ENCODE measurements around the gene C20orf204. TPM values are rescaled to one million over a fixed set of nuclear protein-coding genes. Genes with fewer than 3 reads are reported as not detected.

The C20orf204 gene
- total and polyA plus RNA-seq, 5 donors from 2014 or later, result 0.89 to 6.0 (median 1.2) TPM; not detected in 1

- Histone ChIP-seq H3K27me3 (ENCODE audit: control insufficient read depth, insufficient read depth, low read length) (peaks cover 2% of the 10 kb centered on the region), H3K4me3 (ENCODE audit: low read depth, low read length) (no peak overlapping the region), H3K9me3 (ENCODE audit: control insufficient read depth in 2 of 2, low read length in 2 of 2) (no peaks in the 10 kb centered on the region), H3K27ac (ENCODE audit: insufficient read depth, low read length, poor library complexity, severe bottlenecking) (no peak overlapping the region), H3K36me3 (ENCODE audit: control insufficient read depth, insufficient read depth, low read length) (no peaks in the 10 kb centered on the region), H3K4me1 (ENCODE audit: control insufficient read depth, insufficient read depth, low read length, poor library complexity, severe bottlenecking) (peaks cover 9% of the 10 kb centered on the region)
- peaks cover 0 to 2% (median 0%) of the 10 kb centered on the region in 7 donors for H3K9me3 Mint-ChIP-seq
- H3K27me3 Mint-ChIP-seq, result peaks cover 18% of the 10 kb centered on the region
- H3K27ac Mint-ChIP-seq, result no peak overlapping the region
- H3K36me3 Mint-ChIP-seq, result no peaks in the 10 kb centered on the region
- peaks cover 0 to 16% (median 7%) of the 10 kb centered on the region in 4 donors for H3K4me1 Mint-ChIP-seq
- no peak overlapping the region for H3K4me3 Mint-ChIP-seq
- no peak for ATAC-seq (ENCODE audit: low read depth in 2 of 2)
- DNase-seq, result no peak
These were observed 20.1 kb downstream of the C20orf204 start for GRCh38 chr20:64055893-64056638.

- Mint-ChIP-seq H3K27ac (no peak overlapping the region), H3K4me3 (no peak overlapping the region), H3K4me1 (peaks cover 0 to 16% (median 7%) of the 10 kb centered on the region in 4 donors), H3K9me3 (peaks cover 0 to 2% (median 0%) of the 10 kb centered on the region in 7 donors), H3K27me3 (peaks cover 15% of the 10 kb centered on the region), H3K36me3 (no peaks in the 10 kb centered on the region)
- no peak for ATAC-seq (ENCODE audit: low read depth in 2 of 2)
- no peaks in the 10 kb centered on the region for H3K36me3 ChIP-seq (ENCODE audit: control insufficient read depth, insufficient read depth, low read length)
- H3K4me3 ChIP-seq (ENCODE audit: low read depth, low read length), result no peak overlapping the region
- DNase-seq, result no peak
- peaks cover 2% of the 10 kb centered on the region for H3K27me3 ChIP-seq (ENCODE audit: control insufficient read depth, insufficient read depth, low read length)
- peaks cover 9% of the 10 kb centered on the region for H3K4me1 ChIP-seq (ENCODE audit: control insufficient read depth, insufficient read depth, low read length, poor library complexity, severe bottlenecking)
- H3K9me3 ChIP-seq (ENCODE audit: control insufficient read depth in 2 of 2, low read length in 2 of 2), result no peaks in the 10 kb centered on the region
- H3K27ac ChIP-seq (ENCODE audit: insufficient read depth, low read length, poor library complexity, severe bottlenecking), result no peak overlapping the region
These were observed 20.6 kb downstream of the C20orf204 start for GRCh38 chr20:64056639-64056888.

- H3K36me3 ChIP-seq (ENCODE audit: control insufficient read depth, insufficient read depth, low read length), result no peaks in the 10 kb centered on the region
- Mint-ChIP-seq H3K27ac (no peak overlapping the region), H3K4me3 (peak overlapping the region in 3 of 4 donors; percentile 21 to 52 (median 41))
These were observed 21.1 kb downstream of the C20orf204 start for GRCh38 chr20:64056889-64057627.

GRCh38 chr20:64057628-64058498 lies 21.9 kb downstream of the C20orf204 start:
- H3K36me3 Mint-ChIP-seq, result no peaks in the 10 kb centered on the region
- peaks cover 0 to 22% (median 7%) of the 10 kb centered on the region in 4 donors for H3K4me1 Mint-ChIP-seq
- Histone ChIP-seq H3K4me3 (ENCODE audit: low read depth, low read length) (no peak overlapping the region), H3K36me3 (ENCODE audit: control insufficient read depth, insufficient read depth, low read length) (no peaks in the 10 kb centered on the region), H3K4me1 (ENCODE audit: control insufficient read depth, insufficient read depth, low read length, poor library complexity, severe bottlenecking) (peaks cover 15% of the 10 kb centered on the region), H3K27me3 (ENCODE audit: control insufficient read depth, insufficient read depth, low read length) (no peaks in the 10 kb centered on the region), H3K9me3 (ENCODE audit: control insufficient read depth in 2 of 2, low read length in 2 of 2) (no peaks in the 10 kb centered on the region), H3K27ac (ENCODE audit: insufficient read depth, low read length, poor library complexity, severe bottlenecking) (no peak overlapping the region)
- ATAC-seq (ENCODE audit: low read depth in 2 of 2) (peak; percentile 54 to 70), DNase-seq (peak; percentile 65 to 76 (median 70))
- peaks cover 0 to 2% (median 0%) of the 10 kb centered on the region in 7 donors for H3K9me3 Mint-ChIP-seq
- peak overlapping the region; percentile 41 to 69 (median 63) for H3K4me3 Mint-ChIP-seq
- H3K27me3 Mint-ChIP-seq, result peaks cover 8% of the 10 kb centered on the region
- H3K27ac Mint-ChIP-seq, result peak overlapping the region in 2 of 3 donors; percentile 46 to 52

More at GRCh38 chr20:64056889-64057627, 21.1 kb downstream of the C20orf204 start:
- Mint-ChIP-seq H3K4me1 (peaks cover 0 to 19% (median 7%) of the 10 kb centered on the region in 4 donors), H3K36me3 (no peaks in the 10 kb centered on the region), H3K27me3 (peaks cover 11% of the 10 kb centered on the region), H3K9me3 (peaks cover 0 to 2% (median 0%) of the 10 kb centered on the region in 7 donors)
- H3K4me1 ChIP-seq (ENCODE audit: control insufficient read depth, insufficient read depth, low read length, poor library complexity, severe bottlenecking), result peaks cover 9% of the 10 kb centered on the region
- ATAC-seq (ENCODE audit: low read depth in 2 of 2), result peak in 1 of 2 donors; percentile 15
- no peaks in the 10 kb centered on the region for H3K27me3 ChIP-seq (ENCODE audit: control insufficient read depth, insufficient read depth, low read length)
- no peak overlapping the region for H3K4me3 ChIP-seq (ENCODE audit: low read depth, low read length)
- no peak overlapping the region for H3K27ac ChIP-seq (ENCODE audit: insufficient read depth, low read length, poor library complexity, severe bottlenecking)
- no peaks in the 10 kb centered on the region for H3K9me3 ChIP-seq (ENCODE audit: control insufficient read depth in 2 of 2, low read length in 2 of 2)
- peak in 1 of 3 donors; percentile 56 for DNase-seq

- Mint-ChIP-seq H3K36me3 (no peaks in the 10 kb centered on the region), H3K9me3 (peaks cover 0 to 1% (median 0%) of the 10 kb centered on the region in 7 donors), H3K4me1 (peaks cover 0 to 19% (median 7%) of the 10 kb centered on the region in 4 donors), H3K27me3 (peaks cover 1% of the 10 kb centered on the region), H3K27ac (peak overlapping the region in 1 of 3 donors; percentile 46), H3K4me3 (peak overlapping the region in 1 of 4 donors; percentile 69)
- ATAC-seq (ENCODE audit: low read depth in 2 of 2) (no peak), DNase-seq (no peak)
- H3K27me3 ChIP-seq (ENCODE audit: control insufficient read depth, insufficient read depth, low read length), result no peaks in the 10 kb centered on the region
- H3K9me3 ChIP-seq (ENCODE audit: control insufficient read depth in 2 of 2, low read length in 2 of 2), result no peaks in the 10 kb centered on the region
- H3K4me3 ChIP-seq (ENCODE audit: low read depth, low read length), result no peak overlapping the region
- no peak overlapping the region for H3K27ac ChIP-seq (ENCODE audit: insufficient read depth, low read length, poor library complexity, severe bottlenecking)
- H3K4me1 ChIP-seq (ENCODE audit: control insufficient read depth, insufficient read depth, low read length, poor library complexity, severe bottlenecking), result peaks cover 21% of the 10 kb centered on the region
- H3K36me3 ChIP-seq (ENCODE audit: control insufficient read depth, insufficient read depth, low read length), result no peaks in the 10 kb centered on the region
These were observed 22.6 kb downstream of the C20orf204 start for GRCh38 chr20:64058536-64058935.

- H3K4me3 ChIP-seq (ENCODE audit: low read depth, low read length), result no peak overlapping the region
- H3K36me3 Mint-ChIP-seq, result no peaks in the 10 kb centered on the region
- no peaks in the 10 kb centered on the region for H3K27me3 Mint-ChIP-seq
- H3K27me3 ChIP-seq (ENCODE audit: control insufficient read depth, insufficient read depth, low read length), result no peaks in the 10 kb centered on the region
- H3K27ac ChIP-seq (ENCODE audit: insufficient read depth, low read length, poor library complexity, severe bottlenecking), result peak overlapping the region; percentile 51
- ATAC-seq (ENCODE audit: low read depth in 2 of 2) (no peak), DNase-seq (no peak)
- no peaks in the 10 kb centered on the region for H3K36me3 ChIP-seq (ENCODE audit: control insufficient read depth, insufficient read depth, low read length)
- H3K9me3 ChIP-seq (ENCODE audit: control insufficient read depth in 2 of 2, low read length in 2 of 2), result no peaks in the 10 kb centered on the region
- no peak overlapping the region for H3K27ac Mint-ChIP-seq
- H3K4me1 Mint-ChIP-seq, result peaks cover 0 to 51% (median 23%) of the 10 kb centered on the region in 4 donors
- H3K4me3 Mint-ChIP-seq, result peak overlapping the region in 3 of 4 donors; percentile 70 to 81 (median 72)
- H3K4me1 ChIP-seq (ENCODE audit: control insufficient read depth, insufficient read depth, low read length, poor library complexity, severe bottlenecking), result peaks cover 55% of the 10 kb centered on the region
- H3K9me3 Mint-ChIP-seq, result no peaks in the 10 kb centered on the region
These were observed 26.3 kb downstream of the C20orf204 start for GRCh38 chr20:64062276-64062595.

- Mint-ChIP-seq H3K27me3 (no peaks in the 10 kb centered on the region), H3K9me3 (no peaks in the 10 kb centered on the region), H3K4me1 (peaks cover 0 to 50% (median 21%) of the 10 kb centered on the region in 4 donors), H3K27ac (peak within 1 kb of the TSS; percentile 65 to 94 (median 88)), H3K4me3 (peak within 1 kb of the TSS; percentile 78 to 89 (median 87)), H3K36me3 (no peaks in the 10 kb centered on the region)
- H3K4me1 ChIP-seq (ENCODE audit: control insufficient read depth, insufficient read depth, low read length, poor library complexity, severe bottlenecking), result peaks cover 50% of the 10 kb centered on the region
- H3K36me3 ChIP-seq (ENCODE audit: control insufficient read depth, insufficient read depth, low read length), result no peaks in the 10 kb centered on the region
- DNase-seq, result peak; percentile 88 to 96 (median 90)
- H3K27ac ChIP-seq (ENCODE audit: insufficient read depth, low read length, poor library complexity, severe bottlenecking), result peak within 1 kb of the TSS; percentile 51
- no peak within 1 kb of the TSS for H3K4me3 ChIP-seq (ENCODE audit: low read depth, low read length)
- no peaks in the 10 kb centered on the region for H3K27me3 ChIP-seq (ENCODE audit: control insufficient read depth, insufficient read depth, low read length)
- ATAC-seq (ENCODE audit: low read depth in 2 of 2), result peak; percentile 97 to 98
- H3K9me3 ChIP-seq (ENCODE audit: control insufficient read depth in 2 of 2, low read length in 2 of 2), result no peaks in the 10 kb centered on the region
These were observed 26.8 kb downstream of the C20orf204 start, which contains the start of gene TCEA2 for GRCh38 chr20:64062596-64063388. TSS of gene TCEA2 (plus strand) at chr20:64063198. CDS start at chr20:64063313, 115 bp downstream.

Measured in CD4-positive, CD25-positive, alpha-beta regulatory T cell (primary cell).